NT2/D1 (cell line): Measurements from ENCODE around the gene MYPOP.

ENCODE experiments used
- YY1 ChIP-seq: IDR thresholded peaks from 2 replicates; pipeline ENCODE4 v1.6.1; 2011; ENCODE audit not compliant: insufficient read length, insufficient read depth
- ZNF274 ChIP-seq: IDR thresholded peaks from 2 replicates; pipeline ENCODE4 v1.6.1; 2011; ENCODE audit warnings: mild to moderate bottlenecking, low read depth, low read length

DNA sequence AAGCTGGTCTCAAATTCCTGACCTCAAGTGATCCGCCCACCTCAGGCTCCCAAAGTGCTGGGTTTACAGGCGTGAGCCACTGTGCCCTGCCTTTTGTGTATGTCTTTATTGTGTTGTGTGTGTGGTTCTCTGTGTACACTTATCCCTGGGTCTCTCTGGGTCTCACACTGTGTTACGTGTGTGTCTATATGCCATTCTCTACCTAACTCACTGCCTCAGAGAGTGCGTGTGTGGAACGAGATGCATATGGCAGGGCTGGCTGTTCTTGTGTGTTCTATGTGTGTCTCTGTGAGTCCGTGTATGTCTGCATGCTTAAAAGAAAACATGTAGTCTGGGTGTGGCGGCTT lies 27.8 kb downstream of the MYPOP start:
- TF ChIP-seq YY1: no peak
- TF ChIP-seq ZNF274: no peak
